Neutrophil (primary cell): ENCODE measurements around the gene MYL9.

Experiments
- H3K27ac ChIP-seq: fragments of 200-600 bp; sonication (generic); 2 replicates; pipeline ENCODE4 v1.5.1; 2016; ENCODE audit warnings: mild to moderate bottlenecking, moderate library complexity
- H3K27me3 ChIP-seq: fragments of 200-600 bp; sonication (generic); 2 replicates; pipeline ENCODE4 v1.6.0; 2016; ENCODE audit warnings: mild to moderate bottlenecking
- H3K36me3 ChIP-seq: fragments of 200-600 bp; sonication (generic); 2 replicates; pipeline ENCODE4 v1.5.1; 2017
- H3K4me1 ChIP-seq, 2 experiments: fragments of 200-600 bp in 1 of 2; sonication (generic) in 1 of 2; 1 replicate in 1 of 2; 2 replicates in 1 of 2; pipeline versions ENCODE4 v1.5.1 to v1.6.1; 2013 to 2016; ENCODE audit warnings: low read depth in 1 of 2, low read length in 1 of 2, mild to moderate bottlenecking in 1 of 2, moderate library complexity in 1 of 2; ENCODE audit not compliant: control insufficient read depth in 1 of 2, insufficient read depth in 1 of 2
- H3K4me3 ChIP-seq, 2 experiments: fragments of 200-600 bp in 1 of 2; sonication (generic) in 1 of 2; 1 replicate in 1 of 2; 2 replicates in 1 of 2; pipeline ENCODE4 v1.5.1; 2013 to 2016; ENCODE audit warnings: low read depth in 1 of 2, low read length in 1 of 2, mild to moderate bottlenecking in 1 of 2, moderate library complexity in 1 of 2
- H3K9me3 ChIP-seq: fragments of 200-600 bp; sonication (generic); 2 replicates; pipeline ENCODE4 v1.5.1; 2016
- TF ChIP-seq, protein P1 (sequence below): fragments of 200-600 bp; sonication (generic); IDR thresholded peaks from 2 replicates; pipeline ENCODE4 v1.5.1; 2016; ENCODE audit warnings: antibody characterized with exemption

The MYL9 gene

GRCh38 chr20:36541227-36541767 is at the start of gene MYL9:
Gene MYL9, plus strand, starts transcription at chr20:36541519. Its CDS starts 3,366 bp downstream, at chr20:36544885.
- H3K9me3 ChIP-seq, result no peaks in the 10 kb centered on the region
- H3K4me3 ChIP-seq, result peak within 1 kb of the TSS; percentile 37 to 66
- H3K27ac ChIP-seq, result no peak within 1 kb of the TSS
- no peaks in the 10 kb centered on the region for H3K36me3 ChIP-seq
- TF ChIP-seq, protein P1, sequence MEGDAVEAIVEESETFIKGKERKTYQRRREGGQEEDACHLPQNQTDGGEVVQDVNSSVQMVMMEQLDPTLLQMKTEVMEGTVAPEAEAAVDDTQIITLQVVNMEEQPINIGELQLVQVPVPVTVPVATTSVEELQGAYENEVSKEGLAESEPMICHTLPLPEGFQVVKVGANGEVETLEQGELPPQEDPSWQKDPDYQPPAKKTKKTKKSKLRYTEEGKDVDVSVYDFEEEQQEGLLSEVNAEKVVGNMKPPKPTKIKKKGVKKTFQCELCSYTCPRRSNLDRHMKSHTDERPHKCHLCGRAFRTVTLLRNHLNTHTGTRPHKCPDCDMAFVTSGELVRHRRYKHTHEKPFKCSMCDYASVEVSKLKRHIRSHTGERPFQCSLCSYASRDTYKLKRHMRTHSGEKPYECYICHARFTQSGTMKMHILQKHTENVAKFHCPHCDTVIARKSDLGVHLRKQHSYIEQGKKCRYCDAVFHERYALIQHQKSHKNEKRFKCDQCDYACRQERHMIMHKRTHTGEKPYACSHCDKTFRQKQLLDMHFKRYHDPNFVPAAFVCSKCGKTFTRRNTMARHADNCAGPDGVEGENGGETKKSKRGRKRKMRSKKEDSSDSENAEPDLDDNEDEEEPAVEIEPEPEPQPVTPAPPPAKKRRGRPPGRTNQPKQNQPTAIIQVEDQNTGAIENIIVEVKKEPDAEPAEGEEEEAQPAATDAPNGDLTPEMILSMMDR, result no peak
- H3K27me3 ChIP-seq, result peaks cover 19% of the 10 kb centered on the region
- peaks cover 5 to 10% of the 10 kb centered on the region in 2 experiments for H3K4me1 ChIP-seq

GRCh38 chr20:36491901-36492617 is 49.3 kb upstream of the MYL9 start:
- Histone ChIP-seq H3K27ac (peak overlapping the region; percentile 90), H3K4me1 (peaks cover 35 to 40% of the 10 kb centered on the region in 2 experiments), H3K27me3 (no peaks in the 10 kb centered on the region), H3K4me3 (peak overlapping the region in 1 of 2 experiments; percentile 28), H3K9me3 (no peaks in the 10 kb centered on the region), H3K36me3 (peaks cover 12% of the 10 kb centered on the region)
- TF ChIP-seq, protein P1, result no peak

DNA sequence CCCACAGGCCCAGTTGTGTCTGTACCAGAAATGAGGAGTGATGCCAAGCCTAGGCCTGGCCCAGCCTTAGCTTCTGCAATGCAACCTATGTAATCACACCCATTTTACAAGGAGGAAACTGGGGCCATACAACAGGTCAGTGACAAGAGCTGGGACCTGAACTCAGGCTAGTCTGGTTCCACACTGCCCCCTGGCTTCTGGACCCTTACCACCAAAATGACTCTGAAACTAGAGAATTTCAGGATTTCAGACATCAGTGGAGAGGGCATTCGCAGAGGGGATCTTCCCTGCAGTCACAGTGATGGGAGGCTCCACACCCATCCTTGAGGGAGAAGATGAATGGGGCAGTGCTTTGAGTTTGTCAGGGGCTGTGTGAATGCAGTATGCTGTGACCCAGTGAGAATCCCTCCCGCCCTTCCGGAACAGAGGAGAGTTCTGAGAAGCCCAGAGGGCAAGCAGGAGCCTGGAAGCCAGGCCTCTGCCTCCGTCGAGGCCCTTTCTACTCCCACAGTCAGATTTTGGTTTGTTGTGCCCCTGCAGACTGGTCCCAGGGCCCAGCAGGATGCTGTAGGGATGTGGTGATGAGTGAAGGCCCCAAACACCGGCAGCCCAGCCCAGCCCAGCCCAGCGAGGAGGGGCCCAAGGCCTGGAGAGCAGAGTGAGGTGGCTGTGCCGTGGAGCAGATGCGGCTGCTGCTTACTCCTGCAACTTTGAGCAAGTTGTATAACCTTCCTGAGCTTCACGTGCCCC is 48.1 kb upstream of the MYL9 start:
- peak overlapping the region; percentile 90 for H3K27ac ChIP-seq
- no peak overlapping the region for H3K4me3 ChIP-seq
- peaks cover 24% of the 10 kb centered on the region for H3K36me3 ChIP-seq
- TF ChIP-seq, protein P1, result no peak
- H3K27me3 ChIP-seq, result no peaks in the 10 kb centered on the region
- H3K4me1 ChIP-seq, result peaks cover 35 to 40% of the 10 kb centered on the region in 2 experiments
- no peaks in the 10 kb centered on the region for H3K9me3 ChIP-seq

GRCh38 chr20:36493801-36494114 is 47.6 kb upstream of the MYL9 start:
- H3K36me3 ChIP-seq, result peaks cover 29% of the 10 kb centered on the region
- H3K27ac ChIP-seq, result no peak overlapping the region
- no peaks in the 10 kb centered on the region for H3K27me3 ChIP-seq
- no peaks in the 10 kb centered on the region for H3K9me3 ChIP-seq
- H3K4me1 ChIP-seq, result peaks cover 35 to 40% of the 10 kb centered on the region in 2 experiments
- TF ChIP-seq, protein P1, result no peak
- no peak overlapping the region for H3K4me3 ChIP-seq

DNA sequence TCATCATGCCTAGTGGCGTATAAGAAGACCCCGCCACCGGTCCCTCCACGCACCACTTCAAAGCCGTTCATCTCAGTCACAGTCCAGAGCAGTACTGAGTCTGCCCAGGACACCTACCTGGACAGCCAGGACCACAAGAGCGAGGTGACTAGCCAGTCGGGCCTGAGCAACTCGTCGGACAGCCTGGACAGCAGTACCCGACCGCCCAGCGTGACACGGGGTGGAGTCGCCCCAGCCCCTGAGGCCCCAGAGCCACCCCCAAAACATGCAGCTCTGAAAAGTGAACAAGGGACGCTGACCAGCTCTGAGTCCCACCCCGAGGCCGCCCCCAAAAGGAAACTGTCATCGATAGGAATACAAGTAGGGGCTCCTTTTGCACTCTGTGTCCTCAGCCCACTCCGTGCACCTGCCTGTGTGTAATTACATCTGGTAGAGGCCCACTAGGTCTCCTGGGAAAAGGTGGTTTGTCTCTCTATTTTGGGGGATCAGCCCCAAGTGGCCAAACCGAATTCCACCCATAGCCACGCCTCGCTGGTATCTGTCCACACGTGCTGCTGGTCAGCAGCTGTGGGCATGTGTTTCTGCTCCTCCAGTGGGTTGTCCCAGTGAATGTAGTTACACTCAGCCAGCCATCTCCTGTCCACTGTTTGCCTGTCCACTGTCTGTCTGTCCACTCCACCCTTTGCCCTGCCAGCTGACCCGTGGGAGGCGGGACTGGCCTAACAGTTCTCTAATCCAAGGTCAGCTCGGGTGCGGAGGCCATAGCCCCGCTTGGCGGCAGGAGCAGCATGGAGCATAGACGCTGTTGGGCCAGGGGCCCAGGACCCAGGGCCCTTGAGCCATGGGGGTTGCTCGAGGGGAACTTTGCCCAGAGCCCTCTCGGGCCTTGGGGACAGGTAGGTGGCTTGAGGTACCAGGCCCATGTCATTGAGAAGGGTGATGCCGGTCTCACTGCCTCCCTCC is 44.3 kb upstream of the MYL9 start:
- H3K4me3 ChIP-seq, result no peak overlapping the region
- H3K27me3 ChIP-seq, result no peaks in the 10 kb centered on the region
- H3K9me3 ChIP-seq, result no peaks in the 10 kb centered on the region
- TF ChIP-seq, protein P1, result no peak
- H3K4me1 ChIP-seq, result peaks cover 18 to 21% of the 10 kb centered on the region in 2 experiments
- peaks cover 59% of the 10 kb centered on the region for H3K36me3 ChIP-seq
- no peak overlapping the region for H3K27ac ChIP-seq
